Stimulated activated CD4-positive, alpha-beta T cell treated with anti-CD3 and anti-CD28 coated beads, Interleukin-2, amount 100 ng/mL, for 24 hours (primary cell): Measurements from ENCODE around the gene ESYT1.
"Not testable (repeated sequence)": the region's sequence is repeated elsewhere in the genome, so short reads cannot be mapped to it uniquely, and the experiment has no call there.

Experiments used
- DNase-seq, 2 donors: peaks; one replicate each; pipeline ENCODE4 v3.0.0-alpha.2; 2020

ESYT1 gene

GRCh38 chr12:56104815-56105608 is 23.1 kb upstream of the ESYT1 start:
- peak; percentile 42 to 45 for DNase-seq

- DNase-seq: no peak
Measured at GRCh38 chr12:56105609-56105902, 22.5 kb upstream of the ESYT1 start.

GRCh38 chr12:56107242-56107641 is 20.8 kb upstream of the ESYT1 start:
- DNase-seq: no peak

- no peak for DNase-seq
Measured at GRCh38 chr12:56110571-56110970, 17.5 kb upstream of the ESYT1 start.

GRCh38 chr12:56114084-56114483 is 14.0 kb upstream of the ESYT1 start:
- DNase-seq: no peak

- DNase-seq: no peak
Measured at GRCh38 chr12:56115329-56115728, 12.7 kb upstream of the ESYT1 start.

GRCh38 chr12:56116267-56117081 is 11.6 kb upstream of the ESYT1 start, which contains the start of gene RPL41:
TSS of gene RPL41 (plus strand) at chr12:56116633.
- peak; percentile 94 to 95 for DNase-seq

GRCh38 chr12:56117082-56117706 is 10.9 kb upstream of the ESYT1 start:
- DNase-seq: not testable (repeated sequence)

- peak; percentile 98 for DNase-seq
Measured at GRCh38 chr12:56117778-56118687, 10.0 kb upstream of the ESYT1 start, which contains the start of gene ZC3H10. TSS of gene ZC3H10 (plus strand) at chr12:56118266. CDS start at chr12:56120563, 2,297 bp downstream.

- DNase-seq: no peak
Measured at GRCh38 chr12:56118688-56119357, 9.2 kb upstream of the ESYT1 start.

GRCh38 chr12:56119361-56119796 is 8.7 kb upstream of the ESYT1 start:
- peak; percentile 59 to 68 for DNase-seq

- DNase-seq: no peak
Measured at GRCh38 chr12:56120158-56120846, 7.8 kb upstream of the ESYT1 start.

- no peak for DNase-seq
Measured at GRCh38 chr12:56121204-56121870, 6.7 kb upstream of the ESYT1 start.

- no peak for DNase-seq
Measured at GRCh38 chr12:56122637-56123036, 5.4 kb upstream of the ESYT1 start.

GRCh38 chr12:56124133-56124532 is 3.9 kb upstream of the ESYT1 start:
- no peak for DNase-seq

GRCh38 chr12:56126732-56127239 is 1.3 kb upstream of the ESYT1 start:
- no peak for DNase-seq

GRCh38 chr12:56127485-56127887 is 581 bp upstream of the ESYT1 start:
- no peak for DNase-seq

- peak in 1 of 2 donors; percentile 32 for DNase-seq
Measured at GRCh38 chr12:56128670-56129205, 671 bp downstream of the ESYT1 start.

GRCh38 chr12:56129206-56129941 is 1.3 kb downstream of the ESYT1 start:
- DNase-seq: peak; percentile 66 to 76
